Measurements from ENCODE around the gene PSMC4.

DNA sequence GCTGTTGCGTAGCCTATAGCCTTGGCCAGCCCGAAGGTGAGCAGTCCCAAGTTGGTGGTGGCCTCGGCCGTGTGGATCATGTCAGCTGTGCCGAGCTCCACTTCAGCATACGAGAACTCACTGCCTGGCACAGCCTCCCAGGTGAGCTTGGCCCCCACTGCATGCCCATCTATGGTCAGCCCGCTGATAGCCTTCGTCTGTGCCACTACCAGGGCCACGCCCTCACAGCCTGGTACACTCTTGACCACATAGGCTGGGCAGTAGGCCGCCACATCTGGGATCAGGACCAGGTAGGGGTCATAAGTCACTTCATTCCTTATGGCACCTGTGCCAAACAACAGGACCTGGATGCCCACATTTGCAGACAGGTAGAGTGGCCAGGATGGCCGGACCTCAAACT, 43.9 kb upstream of the PSMC4 start:
- TF ChIP-seq, protein P1, sequence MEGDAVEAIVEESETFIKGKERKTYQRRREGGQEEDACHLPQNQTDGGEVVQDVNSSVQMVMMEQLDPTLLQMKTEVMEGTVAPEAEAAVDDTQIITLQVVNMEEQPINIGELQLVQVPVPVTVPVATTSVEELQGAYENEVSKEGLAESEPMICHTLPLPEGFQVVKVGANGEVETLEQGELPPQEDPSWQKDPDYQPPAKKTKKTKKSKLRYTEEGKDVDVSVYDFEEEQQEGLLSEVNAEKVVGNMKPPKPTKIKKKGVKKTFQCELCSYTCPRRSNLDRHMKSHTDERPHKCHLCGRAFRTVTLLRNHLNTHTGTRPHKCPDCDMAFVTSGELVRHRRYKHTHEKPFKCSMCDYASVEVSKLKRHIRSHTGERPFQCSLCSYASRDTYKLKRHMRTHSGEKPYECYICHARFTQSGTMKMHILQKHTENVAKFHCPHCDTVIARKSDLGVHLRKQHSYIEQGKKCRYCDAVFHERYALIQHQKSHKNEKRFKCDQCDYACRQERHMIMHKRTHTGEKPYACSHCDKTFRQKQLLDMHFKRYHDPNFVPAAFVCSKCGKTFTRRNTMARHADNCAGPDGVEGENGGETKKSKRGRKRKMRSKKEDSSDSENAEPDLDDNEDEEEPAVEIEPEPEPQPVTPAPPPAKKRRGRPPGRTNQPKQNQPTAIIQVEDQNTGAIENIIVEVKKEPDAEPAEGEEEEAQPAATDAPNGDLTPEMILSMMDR (IDR thresholded peaks at IDR 0.05), result no peak
- no peak for TF ChIP-seq POLR2A (IDR thresholded peaks at IDR 0.05)
